Measurements from ENCODE around the gene PCCA. TPM values are rescaled to one million over a fixed set of nuclear protein-coding genes. Genes with fewer than 3 reads are reported as not detected.

The PCCA gene
- polyA plus RNA-seq, 2 donors: 11.1 to 15.2 TPM

DNA sequence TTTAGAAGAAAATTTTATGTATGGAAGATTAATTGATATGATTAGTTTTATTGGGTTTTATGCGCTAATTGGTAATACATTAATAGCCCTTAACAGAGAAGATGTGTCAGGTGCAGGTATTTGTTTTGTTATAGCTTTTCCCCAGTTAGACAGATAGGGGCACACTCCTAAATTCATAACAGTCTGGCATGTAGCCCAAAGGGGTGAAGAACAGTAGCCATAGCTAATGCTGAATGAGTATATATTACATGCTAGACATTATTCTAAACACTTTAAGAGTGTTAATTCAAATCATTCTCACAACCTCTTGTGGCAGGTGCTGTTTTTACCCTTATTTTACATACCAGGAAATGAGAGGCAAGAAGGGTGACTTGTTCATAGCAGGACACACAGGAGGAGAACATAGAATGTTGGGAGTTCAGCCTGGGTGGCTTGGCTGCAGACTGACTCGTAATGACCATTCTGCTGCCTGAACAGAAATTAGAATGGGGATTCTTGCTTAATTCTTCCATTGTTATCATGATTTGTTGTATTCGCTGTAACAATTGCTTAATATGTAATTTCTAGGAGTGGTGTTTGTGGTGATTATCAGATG lies 20.1 kb downstream of the PCCA start:
- Histone ChIP-seq H3K36me3 (ENCODE audit: control insufficient read depth in 2 of 2, insufficient read depth in 2 of 2, low read length in 1 of 2) (no peaks in the 10 kb centered on the region), H3K27me3 (ENCODE audit: control insufficient read depth in 1 of 2, insufficient read depth in 2 of 2, low read length in 2 of 2) (no peaks in the 10 kb centered on the region), H3K27ac (ENCODE audit: low read depth in 2 of 2, low read length in 1 of 2) (no peak overlapping the region), H3K4me3 (ENCODE audit: low read depth in 1 of 2, low read length in 2 of 2) (no peak overlapping the region), H3K4me1 (ENCODE audit: control insufficient read depth in 2 of 2, insufficient read depth in 2 of 2, low read length in 1 of 2) (no peaks in the 10 kb centered on the region), H3K9me3 (ENCODE audit: control insufficient read depth in 2 of 2, insufficient read depth in 1 of 2, low read depth in 1 of 2, low read length in 1 of 2) (no peaks in the 10 kb centered on the region)
- 65 to 78% methylated on average over 3 of the region's 3 CpGs for WGBS, 2 donors

DNA sequence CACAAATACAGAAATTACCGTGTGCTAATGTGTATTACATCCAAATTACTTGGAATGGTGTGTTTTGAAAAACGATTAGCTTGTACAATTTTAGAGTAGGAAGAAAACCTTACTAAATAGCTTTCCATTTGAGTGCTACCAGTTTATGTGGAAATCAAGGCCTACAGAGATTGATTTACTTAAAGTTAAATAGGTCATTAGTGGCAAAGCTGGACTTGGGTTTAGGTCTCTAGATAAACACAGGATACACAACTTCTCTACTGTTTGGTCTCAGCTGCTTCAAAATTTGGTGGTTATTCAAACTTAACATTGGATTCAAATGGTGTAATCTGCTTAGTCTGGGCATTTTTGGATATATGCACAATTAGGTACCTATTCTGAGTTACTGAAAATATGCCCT lies 21.4 kb downstream of the PCCA start:
- Histone ChIP-seq H3K36me3 (ENCODE audit: control insufficient read depth in 2 of 2, insufficient read depth in 2 of 2, low read length in 1 of 2) (no peaks in the 10 kb centered on the region), H3K27me3 (ENCODE audit: control insufficient read depth in 1 of 2, insufficient read depth in 2 of 2, low read length in 2 of 2) (no peaks in the 10 kb centered on the region), H3K9me3 (ENCODE audit: control insufficient read depth in 2 of 2, insufficient read depth in 1 of 2, low read depth in 1 of 2, low read length in 1 of 2) (no peaks in the 10 kb centered on the region), H3K27ac (ENCODE audit: low read depth in 2 of 2, low read length in 1 of 2) (no peak overlapping the region), H3K4me1 (ENCODE audit: control insufficient read depth in 2 of 2, insufficient read depth in 2 of 2, low read length in 1 of 2) (no peaks in the 10 kb centered on the region), H3K4me3 (ENCODE audit: low read depth in 1 of 2, low read length in 2 of 2) (no peak overlapping the region)
- WGBS, 2 donors: 81 to 92% methylated on average over 2 of the region's 2 CpGs

DNA sequence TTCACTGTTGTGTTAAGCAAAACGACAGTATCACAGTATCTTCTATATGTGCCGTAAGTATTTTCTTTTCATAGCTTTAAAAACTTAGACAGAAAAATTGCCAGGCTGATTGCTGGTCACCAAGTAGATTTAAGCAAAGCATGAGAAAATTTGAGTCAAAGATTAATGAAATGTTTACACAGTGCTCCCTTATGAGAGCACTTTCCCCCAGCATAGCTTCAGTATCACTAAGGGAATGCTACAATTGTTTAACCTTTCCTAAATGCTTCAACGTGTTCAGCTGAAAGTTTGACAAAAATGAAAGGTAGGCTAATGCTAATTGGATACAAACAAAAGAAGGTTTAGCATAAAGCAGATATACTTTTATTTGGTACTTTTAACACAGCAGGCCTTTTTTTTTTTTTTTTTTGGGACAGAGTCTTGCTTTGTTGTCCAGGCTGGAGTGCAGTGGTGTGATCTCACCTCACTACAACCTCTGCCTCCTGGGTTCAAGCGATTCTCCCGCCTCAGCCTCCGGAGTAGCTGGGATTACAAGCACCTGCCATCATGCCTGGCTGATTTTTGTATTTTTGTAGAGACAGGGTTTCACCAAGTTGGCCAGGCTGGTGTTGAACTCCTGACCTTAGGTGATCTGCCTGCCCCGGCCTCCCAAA lies 23.4 kb downstream of the PCCA start:
- H3K4me1 ChIP-seq (ENCODE audit: control insufficient read depth in 2 of 2, insufficient read depth in 2 of 2, low read length in 1 of 2): no peaks in the 10 kb centered on the region

DNA sequence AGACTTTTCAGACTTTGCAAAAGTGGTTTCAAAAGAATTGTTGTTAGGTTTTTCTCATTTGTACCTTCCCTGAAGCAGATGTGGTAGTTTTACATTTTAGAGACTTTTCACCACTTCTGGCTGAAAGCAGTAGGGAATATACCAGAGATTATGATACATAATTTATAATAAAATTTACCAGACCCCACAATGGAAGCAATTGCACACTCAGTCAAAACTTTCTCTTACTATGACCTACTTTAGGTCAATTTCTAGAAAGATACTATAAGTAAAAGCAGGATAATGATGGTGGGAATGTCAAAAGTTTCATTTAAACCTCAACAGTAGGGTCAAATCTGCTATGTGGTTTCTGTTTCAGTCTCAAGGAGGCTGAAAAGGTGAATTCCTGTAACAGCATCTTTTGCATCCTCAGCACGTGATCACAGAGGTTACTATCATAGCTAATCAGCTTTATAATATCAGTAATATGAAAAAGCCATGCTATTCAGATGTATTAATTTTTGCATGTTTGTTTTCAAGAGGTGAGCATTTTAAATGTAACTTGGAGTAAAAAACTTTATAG lies 26.9 kb downstream of the PCCA start:
- 77 to 82% methylated on average over 1 of the region's 1 CpG for WGBS, 2 donors
- Histone ChIP-seq H3K27me3 (ENCODE audit: control insufficient read depth in 1 of 2, insufficient read depth in 2 of 2, low read length in 2 of 2) (no peaks in the 10 kb centered on the region), H3K36me3 (ENCODE audit: control insufficient read depth in 2 of 2, insufficient read depth in 2 of 2, low read length in 1 of 2) (no peaks in the 10 kb centered on the region), H3K27ac (ENCODE audit: low read depth in 2 of 2, low read length in 1 of 2) (no peak overlapping the region), H3K9me3 (ENCODE audit: control insufficient read depth in 2 of 2, insufficient read depth in 1 of 2, low read depth in 1 of 2, low read length in 1 of 2) (no peaks in the 10 kb centered on the region), H3K4me1 (ENCODE audit: control insufficient read depth in 2 of 2, insufficient read depth in 2 of 2, low read length in 1 of 2) (no peaks in the 10 kb centered on the region), H3K4me3 (ENCODE audit: low read depth in 1 of 2, low read length in 2 of 2) (no peak overlapping the region)

More for the DNA sequence above, 23.4 kb downstream of the PCCA start:
- 73 to 87% methylated on average over 7 of the region's 7 CpGs for WGBS, 2 donors
- no peaks in the 10 kb centered on the region for H3K36me3 ChIP-seq (ENCODE audit: control insufficient read depth in 2 of 2, insufficient read depth in 2 of 2, low read length in 1 of 2)
- H3K27me3 ChIP-seq (ENCODE audit: control insufficient read depth in 1 of 2, insufficient read depth in 2 of 2, low read length in 2 of 2): no peaks in the 10 kb centered on the region
- H3K9me3 ChIP-seq (ENCODE audit: control insufficient read depth in 2 of 2, insufficient read depth in 1 of 2, low read depth in 1 of 2, low read length in 1 of 2): no peaks in the 10 kb centered on the region
- no peak overlapping the region for H3K4me3 ChIP-seq (ENCODE audit: low read depth in 1 of 2, low read length in 2 of 2)
- H3K27ac ChIP-seq (ENCODE audit: low read depth in 2 of 2, low read length in 1 of 2): no peak overlapping the region

DNA sequence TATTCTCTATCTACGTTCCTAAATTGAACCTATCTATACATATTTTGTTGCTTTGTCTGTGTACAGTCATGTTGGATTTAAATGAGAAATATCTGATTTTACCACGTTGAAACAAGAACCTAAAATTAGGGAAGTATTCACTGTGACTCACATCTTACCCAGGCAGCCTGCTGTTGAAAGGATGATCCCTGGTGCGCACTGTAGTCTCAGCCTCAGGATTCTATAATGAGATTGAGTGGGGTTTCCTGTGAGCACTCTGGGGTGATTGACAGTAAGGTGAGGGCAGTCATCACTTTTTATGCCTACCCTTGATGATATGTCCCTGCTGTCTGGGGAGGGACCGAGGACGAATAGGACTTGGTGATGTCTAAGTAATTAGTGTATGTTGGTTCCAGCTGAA lies 35.4 kb downstream of the PCCA start:
- no peaks in the 10 kb centered on the region for H3K27me3 ChIP-seq (ENCODE audit: control insufficient read depth in 1 of 2, insufficient read depth in 2 of 2, low read length in 2 of 2)
- no peaks in the 10 kb centered on the region for H3K4me1 ChIP-seq (ENCODE audit: control insufficient read depth in 2 of 2, insufficient read depth in 2 of 2, low read length in 1 of 2)
- H3K4me3 ChIP-seq (ENCODE audit: low read depth in 1 of 2, low read length in 2 of 2): no peak overlapping the region
- WGBS, 2 donors: 83 to 88% methylated on average over 5 of the region's 5 CpGs
- no peaks in the 10 kb centered on the region for H3K36me3 ChIP-seq (ENCODE audit: control insufficient read depth in 2 of 2, insufficient read depth in 2 of 2, low read length in 1 of 2)
- H3K9me3 ChIP-seq (ENCODE audit: control insufficient read depth in 2 of 2, insufficient read depth in 1 of 2, low read depth in 1 of 2, low read length in 1 of 2): no peaks in the 10 kb centered on the region
- no peak overlapping the region for H3K27ac ChIP-seq (ENCODE audit: low read depth in 2 of 2, low read length in 1 of 2)

DNA sequence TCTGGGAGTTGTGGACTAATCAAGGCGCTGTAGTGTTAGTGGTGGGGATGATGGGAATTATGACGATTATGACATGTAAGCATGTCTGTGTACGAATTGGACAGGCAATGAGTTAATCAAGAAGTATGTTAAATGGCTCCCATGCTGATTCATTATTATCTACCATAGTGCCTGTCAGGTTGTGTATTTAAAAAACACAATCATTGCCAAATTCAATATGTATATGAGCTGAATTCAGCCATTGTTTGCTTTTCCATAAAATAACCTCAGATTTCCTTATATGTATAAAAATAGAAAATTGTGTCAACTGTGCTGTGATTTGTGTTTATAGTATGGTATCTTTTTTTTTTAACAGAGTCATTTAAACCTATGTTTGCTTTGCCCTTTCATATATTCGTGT lies 37.1 kb downstream of the PCCA start:
- WGBS, 2 donors: 91 to 95% methylated on average over 4 of the region's 4 CpGs
- Histone ChIP-seq H3K36me3 (ENCODE audit: control insufficient read depth in 2 of 2, insufficient read depth in 2 of 2, low read length in 1 of 2) (no peaks in the 10 kb centered on the region), H3K27ac (ENCODE audit: low read depth in 2 of 2, low read length in 1 of 2) (no peak overlapping the region), H3K27me3 (ENCODE audit: control insufficient read depth in 1 of 2, insufficient read depth in 2 of 2, low read length in 2 of 2) (no peaks in the 10 kb centered on the region), H3K9me3 (ENCODE audit: control insufficient read depth in 2 of 2, insufficient read depth in 1 of 2, low read depth in 1 of 2, low read length in 1 of 2) (no peaks in the 10 kb centered on the region), H3K4me1 (ENCODE audit: control insufficient read depth in 2 of 2, insufficient read depth in 2 of 2, low read length in 1 of 2) (peaks cover 0 to 2% of the 10 kb centered on the region in 2 donors), H3K4me3 (ENCODE audit: low read depth in 1 of 2, low read length in 2 of 2) (no peak overlapping the region)

DNA sequence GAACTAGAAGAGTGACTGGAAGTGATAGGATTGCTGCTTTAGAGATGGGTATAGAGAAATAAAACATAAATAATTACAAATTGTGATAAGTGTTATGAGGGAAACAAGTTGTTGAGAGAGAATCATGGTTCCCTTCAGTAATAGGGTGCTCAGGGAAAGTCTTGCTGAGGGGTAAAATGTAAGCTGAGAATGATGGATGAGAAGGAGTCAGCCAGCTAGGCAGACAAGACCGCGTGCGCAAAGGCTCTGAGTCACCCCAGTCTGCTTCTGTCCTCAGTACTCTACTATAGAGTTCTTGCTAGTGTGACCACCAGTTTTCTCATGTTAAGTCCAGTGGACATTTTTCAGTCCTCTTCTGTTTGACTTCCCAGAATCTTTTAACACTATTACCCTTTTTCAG lies 39.5 kb downstream of the PCCA start:
- Histone ChIP-seq H3K9me3 (ENCODE audit: control insufficient read depth in 2 of 2, insufficient read depth in 1 of 2, low read depth in 1 of 2, low read length in 1 of 2) (no peaks in the 10 kb centered on the region), H3K27ac (ENCODE audit: low read depth in 2 of 2, low read length in 1 of 2) (no peak overlapping the region), H3K4me1 (ENCODE audit: control insufficient read depth in 2 of 2, insufficient read depth in 2 of 2, low read length in 1 of 2) (peaks cover 0 to 2% of the 10 kb centered on the region in 2 donors), H3K4me3 (ENCODE audit: low read depth in 1 of 2, low read length in 2 of 2) (no peak overlapping the region), H3K36me3 (ENCODE audit: control insufficient read depth in 2 of 2, insufficient read depth in 2 of 2, low read length in 1 of 2) (no peaks in the 10 kb centered on the region), H3K27me3 (ENCODE audit: control insufficient read depth in 1 of 2, insufficient read depth in 2 of 2, low read length in 2 of 2) (no peaks in the 10 kb centered on the region)
- WGBS, 2 donors: 95 to 100% methylated on average over 3 of the region's 3 CpGs

DNA sequence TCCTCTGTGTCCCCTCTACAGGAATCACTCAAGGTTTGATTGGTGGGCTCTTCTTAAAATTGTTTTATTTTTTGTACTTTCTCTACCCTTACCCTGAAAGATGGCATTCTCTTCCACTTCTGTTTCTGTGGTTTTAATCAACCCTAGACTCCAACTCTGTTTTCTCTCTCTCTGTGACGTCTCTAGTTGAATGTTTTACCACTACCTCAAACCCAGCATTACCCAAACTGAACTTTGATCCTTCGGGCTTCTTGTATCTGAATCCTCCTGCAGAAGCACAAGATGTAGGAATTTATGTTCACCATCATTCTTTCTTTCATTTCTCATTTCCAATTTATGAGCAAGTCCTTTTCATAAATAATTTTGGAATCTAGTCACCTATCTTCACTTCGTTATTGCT lies 39.9 kb downstream of the PCCA start:
- H3K4me1 ChIP-seq (ENCODE audit: control insufficient read depth in 2 of 2, insufficient read depth in 2 of 2, low read length in 1 of 2): peaks cover 0 to 2% of the 10 kb centered on the region in 2 donors
- H3K36me3 ChIP-seq (ENCODE audit: control insufficient read depth in 2 of 2, insufficient read depth in 2 of 2, low read length in 1 of 2): no peaks in the 10 kb centered on the region
- no peak overlapping the region for H3K4me3 ChIP-seq (ENCODE audit: low read depth in 1 of 2, low read length in 2 of 2)
- 91 to 93% methylated on average over 3 of the region's 3 CpGs for WGBS, 2 donors
- H3K9me3 ChIP-seq (ENCODE audit: control insufficient read depth in 2 of 2, insufficient read depth in 1 of 2, low read depth in 1 of 2, low read length in 1 of 2): no peaks in the 10 kb centered on the region
- H3K27ac ChIP-seq (ENCODE audit: low read depth in 2 of 2, low read length in 1 of 2): no peak overlapping the region
- no peaks in the 10 kb centered on the region for H3K27me3 ChIP-seq (ENCODE audit: control insufficient read depth in 1 of 2, insufficient read depth in 2 of 2, low read length in 2 of 2)

DNA sequence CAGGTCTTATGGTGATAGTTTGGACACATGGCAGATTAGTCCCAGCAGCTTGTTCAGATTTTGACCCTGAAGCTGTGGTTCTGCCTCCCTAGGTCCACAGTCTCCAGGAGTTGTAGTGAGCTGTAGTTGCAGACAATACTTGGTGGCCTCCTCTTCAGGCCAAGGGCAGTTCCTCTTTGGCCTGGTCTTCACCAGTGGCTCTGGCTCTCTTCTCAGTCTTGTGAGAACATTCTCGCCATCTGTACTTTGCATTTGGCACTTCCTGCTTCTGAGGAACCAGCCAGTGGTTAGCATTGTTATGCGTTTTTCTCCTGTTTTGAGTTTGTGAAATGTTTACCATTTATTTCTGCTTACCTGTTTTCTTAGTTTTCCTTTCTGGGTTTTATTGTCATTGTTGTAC lies 40.7 kb downstream of the PCCA start:
- Histone ChIP-seq H3K9me3 (ENCODE audit: control insufficient read depth in 2 of 2, insufficient read depth in 1 of 2, low read depth in 1 of 2, low read length in 1 of 2) (no peaks in the 10 kb centered on the region), H3K27me3 (ENCODE audit: control insufficient read depth in 1 of 2, insufficient read depth in 2 of 2, low read length in 2 of 2) (no peaks in the 10 kb centered on the region), H3K27ac (ENCODE audit: low read depth in 2 of 2, low read length in 1 of 2) (no peak overlapping the region), H3K4me1 (ENCODE audit: control insufficient read depth in 2 of 2, insufficient read depth in 2 of 2, low read length in 1 of 2) (peaks cover 0 to 2% of the 10 kb centered on the region in 2 donors), H3K4me3 (ENCODE audit: low read depth in 1 of 2, low read length in 2 of 2) (no peak overlapping the region), H3K36me3 (ENCODE audit: control insufficient read depth in 2 of 2, insufficient read depth in 2 of 2, low read length in 1 of 2) (no peaks in the 10 kb centered on the region)
- 51 to 61% methylated on average over 2 of the region's 2 CpGs for WGBS, 2 donors

DNA sequence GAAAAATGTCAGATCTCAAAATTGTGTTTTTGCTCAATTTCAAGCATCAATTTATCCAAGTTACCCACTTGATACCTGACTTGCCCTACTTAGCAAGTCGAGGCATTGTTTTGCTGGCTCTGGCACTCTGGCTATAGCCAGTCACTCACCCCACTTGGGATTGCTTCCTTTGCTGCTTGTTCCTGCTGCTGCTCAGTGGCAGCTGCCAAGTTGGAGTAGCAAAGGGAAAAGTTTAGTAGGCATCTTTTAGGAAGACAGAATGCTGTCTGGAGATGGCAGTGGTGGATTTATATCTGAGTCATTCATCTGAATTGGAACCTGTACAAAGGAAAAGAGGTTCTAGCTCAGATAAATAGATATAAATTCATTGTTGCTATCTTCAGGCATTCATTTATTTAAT lies 41.2 kb downstream of the PCCA start:
- Histone ChIP-seq H3K4me1 (ENCODE audit: control insufficient read depth in 2 of 2, insufficient read depth in 2 of 2, low read length in 1 of 2) (peaks cover 0 to 2% of the 10 kb centered on the region in 2 donors), H3K4me3 (ENCODE audit: low read depth in 1 of 2, low read length in 2 of 2) (no peak overlapping the region), H3K27me3 (ENCODE audit: control insufficient read depth in 1 of 2, insufficient read depth in 2 of 2, low read length in 2 of 2) (no peaks in the 10 kb centered on the region), H3K9me3 (ENCODE audit: control insufficient read depth in 2 of 2, insufficient read depth in 1 of 2, low read depth in 1 of 2, low read length in 1 of 2) (no peaks in the 10 kb centered on the region), H3K27ac (ENCODE audit: low read depth in 2 of 2, low read length in 1 of 2) (no peak overlapping the region), H3K36me3 (ENCODE audit: control insufficient read depth in 2 of 2, insufficient read depth in 2 of 2, low read length in 1 of 2) (no peaks in the 10 kb centered on the region)
- 22 to 27% methylated on average over 1 of the region's 1 CpG for WGBS, 2 donors

Data from esophagus (tissue), 2 donors.